ENCODE measurements around the gene JMJD6. TPM values are rescaled to one million over a fixed set of nuclear protein-coding genes. Genes with fewer than 3 reads are reported as not detected.

JMJD6 gene
- total and polyA plus RNA-seq, 9 of the 15 experiments (the other 6 are each of a cell fraction or from before 2014, with no cell fraction given), result 2.5 to 52.3 (median 36.3) TPM

- TF ChIP-seq SAFB (IDR thresholded peaks at IDR 0.05; ENCODE audit: borderline replicate concordance, low read depth, low read length), result no peak; the same call in 1 of the 2 replicates
- no peak for TF ChIP-seq TCF7L2 (IDR thresholded peaks at IDR 0.05; ENCODE audit: low read depth, low read length)
- peak; percentile 73; the same call in 1 of the 2 replicates for TF ChIP-seq TOE1 (IDR thresholded peaks at IDR 0.05; ENCODE audit: borderline replicate concordance)
- no peak for TF ChIP-seq TOE1 (CRISPR knock-in tag; IDR thresholded peaks at IDR 0.05; ENCODE audit: borderline replicate concordance, low read depth)
- TF ChIP-seq CREB3 (tag; conservative IDR thresholded peaks at IDR 0.05; ENCODE audit: low read depth), result 0 out of 2 replicates have a peak, but pooled peaks have one; percentile 28
- TF ChIP-seq ELF2 (CRISPR knock-in tag; IDR thresholded peaks at IDR 0.05), result peak; percentile 41; the same call in 1 of the 2 replicates
- peak; percentile 38; the same call in 1 of the 2 replicates for TF ChIP-seq RFX5 (IDR thresholded peaks at IDR 0.05; ENCODE audit: low read depth, low read length)
- no peak for TF ChIP-seq ELF4 (CRISPR knock-in tag; IDR thresholded peaks at IDR 0.05)
- no peak for TF ChIP-seq ZBTB5 (IDR thresholded peaks at IDR 0.05)
- TF ChIP-seq GTF3C2 (IDR thresholded peaks at IDR 0.05; ENCODE audit: borderline replicate concordance, extremely low read depth, insufficient read length), result peak; percentile 47
- peak; percentile 95 for TF ChIP-seq MYC (IDR thresholded peaks at IDR 0.05; ENCODE audit: low read depth, low read length)
- TF ChIP-seq MYC (CRISPR knock-in tag; IDR thresholded peaks at IDR 0.05; ENCODE audit: borderline replicate concordance, low read depth), result peak; percentile 94; the same call in 1 of the 2 replicates
- no peak for TF ChIP-seq HDAC3 (IDR thresholded peaks at IDR 0.05; ENCODE audit: borderline replicate concordance, partially characterized antibody)
- no peak for TF ChIP-seq STAT5A (IDR thresholded peaks at IDR 0.05; ENCODE audit: borderline replicate concordance, low read length)
- no peak for TF ChIP-seq ZNF280A (IDR thresholded peaks at IDR 0.05; ENCODE audit: low read depth, partially characterized antibody)
- TF ChIP-seq ARID2 (IDR thresholded peaks at IDR 0.05), result no peak
These were observed 641 bp upstream of the JMJD6 start, which contains the start of gene METTL23 (continued) for GRCh38 chr17:76726776-76727718.
